Panc1 (cell line): ENCODE data around the gene NPAS3. TPM values are rescaled to one million over a fixed set of nuclear protein-coding genes. Genes with fewer than 3 reads are reported as not detected.

Source experiments
- ATAC-seq: fragments of 200-7000 bp; cut with Tn5 transposase; 2 replicates; pipeline ENCODE4 v1.9.1; 2020; ENCODE audit warnings: mild to moderate bottlenecking, moderate library complexity
- BruUV-seq: library from RNA; stranded (reverse); fragments of 400-500 nt; replicated peaks from 2 replicates; lab custom pipeline; 2021; lab: Mats Ljungman, UMichigan
- CTCF ChIA-PET: fragments of 300-600 bp; sonication (Branson Sonifier 250); formaldehyde crosslinking; loops from one replicate; lab custom pipeline; 2022; ENCODE audit warnings: antibody characterized with exemption; lab: Charles Lee
- POLR2A ChIA-PET: fragments of 300-600 bp; sonication (Branson Sonifier 250); formaldehyde crosslinking; loops from one replicate; lab custom pipeline; 2022; ENCODE audit warnings: antibody characterized with exemption; lab: Charles Lee
- DNase-seq: peaks from one replicate; pipeline ENCODE4 v3.0.0-alpha.2; 2010; ENCODE audit warnings: low read depth, low spot score
- H3K27ac ChIP-seq: 2 replicates; pipeline ENCODE4 v1.5.1; 2011; ENCODE audit warnings: mild to moderate bottlenecking, low read length, inconsistent platforms
- H3K27me3 ChIP-seq: fragments of 200-500 bp; sonication (Bioruptor generic); 2 replicates; pipeline ENCODE4 v1.6.0; 2014; ENCODE audit warnings: low read length, inconsistent platforms; ENCODE audit not compliant: control insufficient read depth, insufficient read depth
- H3K36me3 ChIP-seq: fragments of 200-500 bp; sonication (Bioruptor generic); 2 replicates; pipeline ENCODE4 v1.5.1; 2014; ENCODE audit warnings: inconsistent platforms, mild to moderate bottlenecking, low read length, moderate library complexity; ENCODE audit not compliant: control insufficient read depth, insufficient read depth
- H3K4me1 ChIP-seq: 2 replicates; pipeline ENCODE4 v1.5.1; 2011; ENCODE audit warnings: inconsistent platforms, mild to moderate bottlenecking, low read length, moderate library complexity; ENCODE audit not compliant: control insufficient read depth, insufficient read depth
- H3K4me3 ChIP-seq, 2 experiments: 2 replicates each; pipeline ENCODE4 v1.5.1; 2011 to 2012; ENCODE audit warnings: low read depth in 2 of 2, low read length in 2 of 2, mild to moderate bottlenecking in 2 of 2, inconsistent platforms in 1 of 2, moderate library complexity in 1 of 2
- H3K9me3 ChIP-seq: fragments of 200-500 bp; sonication (Bioruptor generic); 2 replicates; pipeline ENCODE4 v1.5.1; 2014; ENCODE audit warnings: low read depth, mild to moderate bottlenecking, inconsistent platforms, low read length, moderate library complexity; ENCODE audit not compliant: control insufficient read depth, insufficient read depth
- CTCF ChIP-seq: fragments of 450-650 bp; IDR thresholded peaks from 2 replicates; pipeline ENCODE4 v1.5.1; 2017; ENCODE audit warnings: mild to moderate bottlenecking
- POLR2AphosphoS5 ChIP-seq: IDR thresholded peaks from 2 replicates; pipeline ENCODE4 v1.6.1; 2012; ENCODE audit warnings: mild to moderate bottlenecking, low read depth, low read length, moderate library complexity
- REST ChIP-seq, 2 experiments: IDR thresholded peaks; 2 replicates each; pipeline ENCODE4 v1.6.1; 2011 to 2012; ENCODE audit warnings: low read depth in 2 of 2, control low read depth in 1 of 2, low read length in 1 of 2, mild to moderate bottlenecking in 1 of 2, moderate library complexity in 1 of 2; ENCODE audit not compliant: insufficient read depth in 1 of 2
- SIN3A ChIP-seq: IDR thresholded peaks from 2 replicates; pipeline ENCODE4 v1.6.1; 2012; ENCODE audit warnings: low read depth, mild to moderate bottlenecking, low read length, moderate library complexity, borderline replicate concordance; ENCODE audit not compliant: insufficient read depth
- TCF7L2 ChIP-seq: IDR thresholded peaks from 2 replicates; pipeline ENCODE4 v1.6.1; 2011; ENCODE audit warnings: mild to moderate bottlenecking, low read depth, low read length, inconsistent platforms
- in situ Hi-C: cut with HindIII; loops from 2 replicates; pipeline ENCODE4 v1.10.0; 2016; ENCODE audit warnings: low sequenced_read_pairs, low pct_unique_long_range_greater_than_20kb
- intact Hi-C: fragments of 100-400 bp; cut with micrococcal nuclease; formaldehyde crosslinking; loops from one replicate; pipeline ENCODE4 v1.10.0; 2022; ENCODE audit not compliant: unreplicated experiment
- total RNA-seq: library from RNA; stranded (reverse); gene quantifications from one replicate; pipeline ENCODE4 v1.2.1, GENCODE V29; 2021; ENCODE audit not compliant: unreplicated experiment

NPAS3 gene
- total RNA-seq, 1 experiment from 2014 or later = 0.23 TPM

- intact Hi-C loops = no loop called here
These were observed 711.8 kb downstream of the NPAS3 start for GRCh38 chr14:33650430-33650829.

GRCh38 chr14:33652566-33653307 is 714.1 kb downstream of the NPAS3 start:
- no peaks in the 10 kb centered on the region for H3K9me3 ChIP-seq
- ChIA-PET CTCF (interaction anchor here (0.8 kb wide), 1 partner anchor 298 kb away, joined by 3 read pairs; no protein-coding TSS in a partner anchor), POLR2A (no interaction called here)
- H3K27me3 ChIP-seq = no peaks in the 10 kb centered on the region
- TF ChIP-seq REST (IDR thresholded peaks at IDR 0.05; ENCODE audit: insufficient read depth in 1 of 2, low read depth in 2 of 2, low read length in 1 of 2) = no peak
- no peak for TF ChIP-seq POLR2AphosphoS5
- no TSS peak for BruUV-seq
- H3K27ac ChIP-seq = no peak overlapping the region
- no peaks in the 10 kb centered on the region for H3K4me1 ChIP-seq
- ATAC-seq (no peak), DNase-seq (no peak)
- in situ Hi-C loops (no loop called here), intact Hi-C loops (no loop called here)
- no peak overlapping the region for H3K4me3 ChIP-seq
- no peaks in the 10 kb centered on the region for H3K36me3 ChIP-seq

More at GRCh38 chr14:33650430-33650829, 711.8 kb downstream of the NPAS3 start:
- ATAC-seq (no peak), DNase-seq (no peak)
- ChIA-PET CTCF (interaction anchor here (0.6 kb wide), 1 partner anchor 656 kb away, joined by 4 read pairs; no protein-coding TSS in a partner anchor), POLR2A (no interaction called here)
- no peak for TF ChIP-seq TCF7L2
- TF ChIP-seq REST (IDR thresholded peaks at IDR 0.05; ENCODE audit: insufficient read depth in 1 of 2, low read depth in 2 of 2, low read length in 1 of 2) = no peak
- TF ChIP-seq SIN3A = no peak
- TF ChIP-seq POLR2AphosphoS5 = no peak
- no peak for TF ChIP-seq CTCF
- Histone ChIP-seq H3K27me3 (no peaks in the 10 kb centered on the region), H3K9me3 (no peaks in the 10 kb centered on the region), H3K4me3 (no peak overlapping the region), H3K36me3 (no peaks in the 10 kb centered on the region), H3K27ac (no peak overlapping the region), H3K4me1 (no peaks in the 10 kb centered on the region)
- in situ Hi-C loops = no loop called here
- no TSS peak for BruUV-seq
